Measurements from ENCODE around the gene DENND2A.

Gene DENND2A

GRCh38 chr7:140585333-140585732, 55.3 kb downstream of the DENND2A start:
- no peak for DNase-seq (ENCODE audit: low read depth)
- TF ChIP-seq CTCF (IDR thresholded peaks at IDR 0.05; ENCODE audit: low read depth, low read length, missing control alignments): no peak
- H3K4me3 ChIP-seq (ENCODE audit: low read depth, low read length): no peak overlapping the region

- TF ChIP-seq CTCF (IDR thresholded peaks at IDR 0.05; ENCODE audit: low read depth, low read length, missing control alignments): no peak
- DNase-seq (ENCODE audit: low read depth): no peak
- no peak overlapping the region for H3K4me3 ChIP-seq (ENCODE audit: low read depth, low read length)
Observed at GRCh38 chr7:140584195-140584851, 56.3 kb downstream of the DENND2A start.

- TF ChIP-seq CTCF (IDR thresholded peaks at IDR 0.05; ENCODE audit: low read depth, low read length, missing control alignments): no peak
- no peak for DNase-seq (ENCODE audit: low read depth)
- H3K4me3 ChIP-seq (ENCODE audit: low read depth, low read length): no peak overlapping the region
Observed at GRCh38 chr7:140581411-140581810, 59.2 kb downstream of the DENND2A start.

GRCh38 chr7:140577651-140578050, 63.0 kb downstream of the DENND2A start:
- H3K4me3 ChIP-seq (ENCODE audit: low read depth, low read length): no peak overlapping the region
- DNase-seq (ENCODE audit: low read depth): no peak
- no peak for TF ChIP-seq CTCF (IDR thresholded peaks at IDR 0.05; ENCODE audit: low read depth, low read length, missing control alignments)

- H3K4me3 ChIP-seq (ENCODE audit: low read depth, low read length): no peak overlapping the region
- DNase-seq (ENCODE audit: low read depth): no peak
- TF ChIP-seq CTCF (IDR thresholded peaks at IDR 0.05; ENCODE audit: low read depth, low read length, missing control alignments): no peak
Observed at GRCh38 chr7:140576589-140576988, 64.0 kb downstream of the DENND2A start.

GRCh38 chr7:140571538-140572122, 69.0 kb downstream of the DENND2A start:
- TF ChIP-seq CTCF (IDR thresholded peaks at IDR 0.05; ENCODE audit: low read depth, low read length, missing control alignments): no peak
- H3K4me3 ChIP-seq (ENCODE audit: low read depth, low read length): no peak overlapping the region
- DNase-seq (ENCODE audit: low read depth): no peak

- H3K4me3 ChIP-seq (ENCODE audit: low read depth, low read length): no peak overlapping the region
- DNase-seq (ENCODE audit: low read depth): no peak
- no peak for TF ChIP-seq CTCF (IDR thresholded peaks at IDR 0.05; ENCODE audit: low read depth, low read length, missing control alignments)
Observed at GRCh38 chr7:140570120-140570519, 70.5 kb downstream of the DENND2A start.

Measured in GM12864 (cell line).